Effector memory CD8-positive, alpha-beta T cell (primary cell): ENCODE measurements around the gene CCIN.

Experiments used
- ATAC-seq: fragments of 150-1000 bp; cut with Tn5 transposase; replicated peaks from 2 replicates; pipeline ENCODE4 v1.10.0; 2021; ENCODE audit warnings: mild to moderate bottlenecking, moderate library complexity
- DNase-seq, 3 experiments: peaks; one replicate each; pipeline ENCODE4 v3.0.0; 2021
- H3K27ac Mint-ChIP-seq, 2 donors: one replicate each; pipeline ENCODE4 v1.8.0; 2022; ENCODE audit warnings: mild to moderate bottlenecking in 2 of 2, mixed read lengths in 2 of 2, moderate library complexity in 2 of 2
- H3K27me3 Mint-ChIP-seq, 2 donors: one replicate each; pipeline ENCODE4 v1.8.0; 2022; ENCODE audit warnings: mixed read lengths in 2 of 2
- H3K36me3 Mint-ChIP-seq: one replicate; pipeline ENCODE4 v1.8.0; 2022; ENCODE audit warnings: mild to moderate bottlenecking, moderate library complexity, mixed read lengths; ENCODE audit not compliant: insufficient read depth
- H3K4me1 Mint-ChIP-seq, 2 donors: one replicate each; pipeline ENCODE4 v1.8.0; 2022; ENCODE audit warnings: low read depth in 2 of 2, mixed read lengths in 2 of 2
- H3K4me3 Mint-ChIP-seq, 2 donors: one replicate each; pipeline ENCODE4 v1.8.0; 2022; ENCODE audit warnings: mild to moderate bottlenecking in 2 of 2, mixed read lengths in 2 of 2, moderate library complexity in 2 of 2
- H3K9me3 Mint-ChIP-seq, 2 donors: one replicate each; pipeline ENCODE4 v1.8.0; 2022; ENCODE audit warnings: mixed read lengths in 2 of 2

CCIN gene

DNA sequence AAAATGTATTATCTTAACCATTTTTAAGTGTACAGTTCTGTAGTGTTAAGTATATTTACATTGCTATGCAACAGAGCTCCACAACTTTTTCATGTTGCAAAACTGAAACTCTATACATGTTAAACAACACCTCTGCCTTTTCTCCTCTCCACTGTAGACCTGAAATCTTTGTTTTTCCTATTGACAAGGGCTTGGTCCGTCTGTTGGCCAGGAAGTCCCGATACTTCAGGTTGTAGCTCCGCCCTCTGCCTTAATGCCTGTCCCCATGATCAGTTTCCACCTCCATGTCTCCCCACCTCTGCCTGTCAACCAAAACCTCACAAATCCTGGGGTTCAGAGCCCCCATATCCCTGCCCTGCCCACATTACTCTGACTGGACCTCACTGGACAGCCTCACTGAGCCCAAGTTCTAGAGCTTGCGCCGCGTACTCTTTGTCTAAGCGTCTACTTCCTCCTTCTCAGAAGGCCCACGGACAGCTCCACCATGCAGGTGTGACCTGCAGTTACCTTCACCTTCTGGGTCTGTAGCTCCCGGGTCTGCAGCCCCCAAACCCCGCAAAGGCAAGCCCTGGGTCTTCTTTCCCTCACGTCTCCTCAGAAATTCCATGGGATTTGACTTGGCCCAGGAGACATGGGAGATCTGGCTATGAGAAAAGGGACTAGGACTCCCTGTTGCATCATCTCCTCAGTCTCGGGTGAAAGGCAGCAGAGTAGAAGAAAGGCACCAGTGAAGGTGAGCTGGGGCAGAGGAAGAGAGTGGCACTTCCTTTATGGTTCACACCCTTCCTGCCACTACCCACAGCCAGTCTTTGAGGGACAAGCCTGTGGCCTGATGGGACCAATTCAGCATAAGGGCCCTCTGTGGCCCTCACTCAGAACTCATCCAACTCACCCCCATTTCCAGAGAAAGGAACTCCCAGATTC is 24.6 kb upstream of the CCIN start:
- H3K4me1 Mint-ChIP-seq: peaks cover 79 to 81% of the 10 kb centered on the region in 2 donors
- H3K9me3 Mint-ChIP-seq: peaks cover 4 to 8% of the 10 kb centered on the region in 2 donors
- DNase-seq (peak in 1 of 3 experiments; percentile 39), ATAC-seq (peak; percentile 61)
- peak overlapping the region; percentile 88 to 99 for H3K4me3 Mint-ChIP-seq
- peaks cover 36% of the 10 kb centered on the region for H3K36me3 Mint-ChIP-seq
- H3K27ac Mint-ChIP-seq: peak overlapping the region; percentile 98 to 100
- no peaks in the 10 kb centered on the region for H3K27me3 Mint-ChIP-seq

DNA sequence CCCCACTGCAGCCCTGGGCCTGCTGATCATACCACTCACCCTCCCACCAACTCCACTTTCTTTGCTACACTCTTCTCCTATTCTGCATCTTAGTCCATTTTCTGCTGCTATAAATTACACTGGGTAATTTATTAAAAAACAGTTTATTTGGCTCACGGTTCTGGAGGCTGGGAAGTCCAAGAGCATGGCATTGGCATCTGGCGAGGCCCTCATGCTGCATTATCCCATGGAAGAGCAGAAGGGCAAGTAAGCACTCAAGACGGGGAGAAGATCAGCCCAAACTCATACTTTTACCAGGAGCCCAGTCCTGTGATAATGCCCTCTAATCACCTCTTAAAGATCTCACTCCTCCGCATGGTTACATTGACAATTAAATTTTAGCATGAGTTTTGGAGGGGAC is 23.2 kb upstream of the CCIN start:
- peak overlapping the region; percentile 98 to 100 for H3K27ac Mint-ChIP-seq
- H3K27me3 Mint-ChIP-seq: no peaks in the 10 kb centered on the region
- H3K9me3 Mint-ChIP-seq: peaks cover 4 to 8% of the 10 kb centered on the region in 2 donors
- peaks cover 78 to 82% of the 10 kb centered on the region in 2 donors for H3K4me1 Mint-ChIP-seq
- H3K36me3 Mint-ChIP-seq: peaks cover 36% of the 10 kb centered on the region
- ATAC-seq: no peak
- no peak for DNase-seq
- peak overlapping the region; percentile 88 to 99 for H3K4me3 Mint-ChIP-seq

DNA sequence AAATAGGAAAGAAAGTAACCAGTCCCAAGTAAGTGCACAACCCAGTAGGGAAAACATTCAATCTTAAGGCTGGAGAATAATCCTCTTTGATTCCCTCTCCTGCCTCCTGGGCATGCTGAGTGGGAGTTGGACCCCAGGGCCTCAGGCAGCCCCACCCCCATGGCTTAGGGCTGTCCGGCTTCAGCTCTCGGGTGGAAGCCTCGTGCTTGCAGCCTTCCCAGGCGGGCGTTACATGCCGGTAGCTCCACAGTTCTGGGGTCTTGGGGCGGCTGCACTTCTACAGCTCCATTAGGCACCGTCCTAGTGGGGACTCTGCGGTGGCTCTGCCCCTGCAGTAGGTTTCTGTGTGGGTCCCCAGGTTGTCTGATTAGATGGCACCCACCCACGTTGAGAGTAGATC is 22.5 kb upstream of the CCIN start:
- ATAC-seq (no peak), DNase-seq (no peak)
- Mint-ChIP-seq H3K4me1 (peaks cover 79 to 86% of the 10 kb centered on the region in 2 donors), H3K36me3 (peaks cover 41% of the 10 kb centered on the region), H3K4me3 (peak overlapping the region; percentile 59 to 99), H3K27ac (peak overlapping the region; percentile 71 to 100), H3K27me3 (no peaks in the 10 kb centered on the region), H3K9me3 (peaks cover 4 to 8% of the 10 kb centered on the region in 2 donors)

DNA sequence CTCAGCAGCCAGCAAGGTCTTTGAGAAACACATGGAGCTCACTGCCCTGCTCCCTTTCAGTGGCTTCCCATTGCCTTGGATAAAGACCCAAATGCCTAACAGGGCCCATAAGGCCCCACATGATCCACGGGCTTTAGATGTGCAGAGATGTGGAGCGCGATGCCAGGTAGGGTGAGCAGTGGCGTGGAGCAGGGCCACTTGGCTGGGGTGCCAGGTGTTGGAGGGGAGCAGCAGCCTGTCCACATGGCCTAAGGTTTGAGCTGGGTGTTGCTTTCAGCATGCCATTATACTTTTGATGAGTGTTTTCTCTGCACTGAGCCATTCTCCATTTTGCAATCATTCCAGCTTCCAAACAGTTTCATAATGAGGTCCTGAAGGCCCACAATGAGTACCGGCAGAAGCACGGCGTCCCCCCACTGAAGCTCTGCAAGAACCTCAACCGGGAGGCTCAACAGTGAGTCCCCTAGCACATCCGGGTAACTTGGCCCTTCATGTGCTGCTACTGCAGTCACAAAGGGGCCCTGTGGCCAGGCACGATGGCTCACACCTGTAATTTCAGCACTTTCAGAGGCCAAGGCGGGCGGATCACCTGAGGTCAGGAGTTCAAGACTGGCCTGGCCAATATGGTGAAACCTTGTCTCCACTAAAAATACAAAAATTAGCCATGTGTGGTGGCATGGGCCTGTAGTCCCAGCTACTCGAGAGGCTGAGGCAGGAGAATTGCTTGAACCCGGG is 21.6 kb upstream of the CCIN start:
- H3K4me3 Mint-ChIP-seq: peak overlapping the region; percentile 30 to 59
- ATAC-seq: no peak
- peaks cover 77 to 84% of the 10 kb centered on the region in 2 donors for H3K4me1 Mint-ChIP-seq
- no peaks in the 10 kb centered on the region for H3K27me3 Mint-ChIP-seq
- peaks cover 4 to 8% of the 10 kb centered on the region in 2 donors for H3K9me3 Mint-ChIP-seq
- peaks cover 41% of the 10 kb centered on the region for H3K36me3 Mint-ChIP-seq
- peak overlapping the region; percentile 71 to 100 for H3K27ac Mint-ChIP-seq
- DNase-seq: no peak

GRCh38 chr9:36148311-36149051 is 20.7 kb upstream of the CCIN start:
- Mint-ChIP-seq H3K27me3 (no peaks in the 10 kb centered on the region), H3K27ac (peak overlapping the region; percentile 71 to 100), H3K9me3 (peaks cover 4 to 8% of the 10 kb centered on the region in 2 donors), H3K4me1 (peaks cover 72 to 80% of the 10 kb centered on the region in 2 donors), H3K4me3 (peak overlapping the region; percentile 30 to 59), H3K36me3 (peaks cover 39% of the 10 kb centered on the region)
- peak; percentile 64 to 72 (median 67) for DNase-seq
- ATAC-seq: peak; percentile 34

DNA sequence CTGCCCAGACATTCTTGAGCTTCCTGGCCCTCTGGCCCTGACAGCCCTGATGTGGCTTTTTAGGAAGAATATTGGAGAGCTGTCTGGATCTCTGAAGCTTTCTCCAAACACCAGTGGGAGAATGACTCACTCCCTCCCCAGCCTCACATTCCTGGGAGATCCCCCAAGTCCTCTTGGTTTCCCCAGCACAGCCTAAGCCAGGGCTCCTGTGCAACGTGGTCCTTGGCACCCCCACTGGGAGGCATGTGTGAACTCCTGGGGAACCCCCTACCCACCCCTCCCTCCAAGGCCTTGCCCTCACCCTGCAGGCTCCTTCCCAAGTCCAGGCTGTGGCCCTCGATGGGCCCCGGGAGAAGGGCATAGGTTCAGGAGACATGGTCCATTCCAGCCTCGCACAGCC is 20.0 kb upstream of the CCIN start:
- DNase-seq: no peak
- H3K27ac Mint-ChIP-seq: peak overlapping the region; percentile 97 to 100
- peaks cover 4 to 8% of the 10 kb centered on the region in 2 donors for H3K9me3 Mint-ChIP-seq
- H3K27me3 Mint-ChIP-seq: no peaks in the 10 kb centered on the region
- peaks cover 68 to 76% of the 10 kb centered on the region in 2 donors for H3K4me1 Mint-ChIP-seq
- no peak for ATAC-seq
- peak overlapping the region; percentile 30 to 59 for H3K4me3 Mint-ChIP-seq
- H3K36me3 Mint-ChIP-seq: peaks cover 40% of the 10 kb centered on the region

DNA sequence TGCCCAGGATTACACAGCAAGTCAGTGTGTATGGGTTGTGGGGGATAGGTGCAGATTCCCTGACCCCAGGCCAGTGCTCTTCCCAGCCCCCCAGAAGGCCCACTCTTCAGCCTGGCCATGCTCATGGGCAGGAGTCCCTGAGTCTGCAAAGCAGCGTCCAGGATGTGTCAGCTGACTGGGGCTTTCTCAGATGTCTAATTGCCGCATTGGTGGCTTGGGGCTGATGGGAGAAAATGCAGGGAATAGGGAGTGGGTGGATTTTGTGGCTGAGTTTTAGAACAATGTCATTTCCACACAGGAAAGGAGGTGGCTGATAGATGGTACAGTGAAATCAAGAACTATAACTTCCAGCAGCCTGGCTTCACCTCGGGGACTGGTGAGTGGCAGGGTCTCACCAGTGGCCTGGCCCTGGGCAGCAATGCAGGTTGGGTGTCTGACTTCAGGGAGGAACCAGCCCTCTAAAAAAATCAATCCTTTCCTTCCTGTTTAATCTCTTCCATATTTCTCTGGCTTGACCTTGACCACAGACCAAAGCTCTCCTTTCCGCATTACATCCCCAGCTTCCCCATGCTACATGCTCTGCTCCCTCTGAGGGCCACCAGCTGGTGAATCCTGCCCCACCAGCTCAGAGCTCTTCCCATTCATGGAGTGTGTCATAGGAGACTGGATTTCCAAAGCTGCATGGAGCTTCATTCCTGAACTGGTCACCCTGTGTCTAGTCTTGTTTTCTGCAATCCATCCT is 18.4 kb upstream of the CCIN start:
- peaks cover 47% of the 10 kb centered on the region for H3K36me3 Mint-ChIP-seq
- DNase-seq (no peak), ATAC-seq (no peak)
- peaks cover 0 to under 1% of the 10 kb centered on the region in 2 donors for H3K9me3 Mint-ChIP-seq
- H3K4me3 Mint-ChIP-seq: peak overlapping the region; percentile 89 to 91
- H3K4me1 Mint-ChIP-seq: peaks cover 58 to 67% of the 10 kb centered on the region in 2 donors
- H3K27ac Mint-ChIP-seq: peak overlapping the region; percentile 97 to 99
- no peaks in the 10 kb centered on the region for H3K27me3 Mint-ChIP-seq

DNA sequence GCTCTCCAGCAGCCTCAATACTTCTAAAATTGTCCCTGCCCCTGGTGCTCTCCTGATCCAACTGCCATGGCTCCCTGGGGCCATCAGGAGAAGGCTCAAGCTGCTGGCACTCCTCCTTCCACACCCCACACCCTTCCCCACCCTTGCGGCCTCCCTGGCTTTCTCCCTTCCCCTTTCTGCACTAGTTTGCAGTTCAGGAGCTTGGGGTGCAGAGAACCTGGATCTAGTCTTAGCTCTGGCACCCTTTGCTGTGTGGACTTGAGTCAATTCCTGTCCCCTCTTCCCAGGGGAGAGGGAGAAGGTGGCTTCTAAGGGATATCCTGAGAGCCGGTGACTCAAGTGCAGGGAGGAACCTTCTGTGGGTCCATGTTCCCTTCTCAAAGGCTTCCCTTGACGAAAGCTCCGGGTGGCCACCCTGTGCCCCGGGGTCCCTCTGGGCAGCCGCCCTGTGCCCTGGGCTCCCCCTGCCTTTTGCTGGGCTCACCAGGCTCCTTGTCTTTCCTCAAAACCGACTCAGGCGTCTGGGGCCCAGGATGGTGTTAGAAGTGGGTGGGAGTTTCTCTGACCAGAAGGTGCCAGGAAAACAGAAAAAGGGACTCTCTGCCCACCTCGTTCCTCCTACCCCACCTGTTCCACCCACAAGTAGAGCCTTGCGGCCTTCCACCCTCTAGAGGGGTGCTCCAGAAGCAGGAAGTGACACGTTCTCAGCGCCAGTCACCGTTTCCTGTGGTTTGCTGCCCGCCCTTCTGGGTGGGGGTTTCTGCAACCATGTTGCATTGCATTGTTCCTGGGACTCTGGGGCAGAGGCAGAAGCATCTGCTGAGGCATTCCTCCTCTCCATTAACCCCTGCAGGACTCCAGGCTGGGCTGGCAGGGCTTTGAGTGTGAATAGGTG is 17.6 kb upstream of the CCIN start:
- DNase-seq (peak; percentile 85 to 89 (median 86)), ATAC-seq (peak; percentile 92)
- Mint-ChIP-seq H3K4me3 (peak overlapping the region; percentile 89 to 91), H3K27ac (peak overlapping the region; percentile 97 to 99), H3K4me1 (peaks cover 50 to 60% of the 10 kb centered on the region in 2 donors), H3K36me3 (peaks cover 52% of the 10 kb centered on the region), H3K27me3 (no peaks in the 10 kb centered on the region), H3K9me3 (no peaks in the 10 kb centered on the region)

GRCh38 chr9:36152741-36153438 is 16.3 kb upstream of the CCIN start:
- no peaks in the 10 kb centered on the region for H3K9me3 Mint-ChIP-seq
- H3K27me3 Mint-ChIP-seq: no peaks in the 10 kb centered on the region
- H3K36me3 Mint-ChIP-seq: peaks cover 47% of the 10 kb centered on the region
- H3K4me1 Mint-ChIP-seq: peaks cover 40 to 49% of the 10 kb centered on the region in 2 donors
- peak overlapping the region; percentile 65 to 91 for H3K4me3 Mint-ChIP-seq
- ATAC-seq (no peak), DNase-seq (no peak)
- peak overlapping the region; percentile 97 to 99 for H3K27ac Mint-ChIP-seq

GRCh38 chr9:36153746-36154145 is 15.4 kb upstream of the CCIN start:
- no peak for DNase-seq
- H3K36me3 Mint-ChIP-seq: peaks cover 42% of the 10 kb centered on the region
- peak overlapping the region; percentile 63 to 65 for H3K4me3 Mint-ChIP-seq
- peak overlapping the region; percentile 84 to 93 for H3K27ac Mint-ChIP-seq
- H3K27me3 Mint-ChIP-seq: no peaks in the 10 kb centered on the region
- no peak for ATAC-seq
- peaks cover 40 to 41% of the 10 kb centered on the region in 2 donors for H3K4me1 Mint-ChIP-seq
- no peaks in the 10 kb centered on the region for H3K9me3 Mint-ChIP-seq

DNA sequence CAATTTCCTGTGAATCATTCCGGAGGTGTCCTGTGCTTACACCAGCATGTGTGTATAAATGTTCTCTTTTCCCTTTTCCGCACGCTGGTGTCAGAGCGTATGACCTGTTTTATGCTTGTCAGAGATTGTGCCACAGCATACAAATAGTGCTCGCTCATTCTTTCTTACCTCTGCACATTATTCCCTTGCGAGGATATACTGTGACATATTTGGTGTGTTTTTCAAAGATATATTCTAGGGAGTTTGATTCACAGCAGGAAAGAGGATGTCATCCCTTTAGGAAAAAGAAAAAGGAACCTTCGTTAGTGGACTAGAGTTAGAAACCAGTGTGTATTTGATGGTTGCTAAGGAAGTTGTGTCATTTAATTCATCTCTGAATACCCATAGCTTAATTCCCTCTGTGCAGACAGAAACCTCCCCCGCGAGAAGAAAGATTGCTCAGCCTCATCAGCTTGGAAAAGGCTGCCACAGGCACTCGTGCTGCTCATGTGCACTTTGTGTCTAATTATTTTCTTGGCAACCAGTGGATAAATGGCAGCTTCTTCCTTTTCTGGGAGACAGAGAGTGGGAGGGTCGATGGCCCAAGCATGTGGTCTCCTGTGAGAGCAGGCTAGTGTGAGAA is 14.7 kb upstream of the CCIN start:
- no peaks in the 10 kb centered on the region for H3K27me3 Mint-ChIP-seq
- peak overlapping the region; percentile 84 to 93 for H3K27ac Mint-ChIP-seq
- H3K36me3 Mint-ChIP-seq: peaks cover 40% of the 10 kb centered on the region
- H3K4me3 Mint-ChIP-seq: peak overlapping the region; percentile 21 to 63
- DNase-seq: no peak
- no peak for ATAC-seq
- H3K4me1 Mint-ChIP-seq: peaks cover 39 to 40% of the 10 kb centered on the region in 2 donors
- no peaks in the 10 kb centered on the region for H3K9me3 Mint-ChIP-seq
